SH-SY5Y (cell line): ENCODE measurements around the gene ALOX5.

Experiments used
- GATA2 ChIP-seq: IDR thresholded peaks from 2 replicates; pipeline ENCODE4 v1.6.1; 2011; ENCODE audit warnings: mild to moderate bottlenecking, low read depth, low read length
- GATA3 ChIP-seq: IDR thresholded peaks from 2 replicates; pipeline ENCODE4 v1.6.1; 2011; ENCODE audit warnings: low read depth, mild to moderate bottlenecking, low read length, moderate library complexity

ALOX5 gene

DNA sequence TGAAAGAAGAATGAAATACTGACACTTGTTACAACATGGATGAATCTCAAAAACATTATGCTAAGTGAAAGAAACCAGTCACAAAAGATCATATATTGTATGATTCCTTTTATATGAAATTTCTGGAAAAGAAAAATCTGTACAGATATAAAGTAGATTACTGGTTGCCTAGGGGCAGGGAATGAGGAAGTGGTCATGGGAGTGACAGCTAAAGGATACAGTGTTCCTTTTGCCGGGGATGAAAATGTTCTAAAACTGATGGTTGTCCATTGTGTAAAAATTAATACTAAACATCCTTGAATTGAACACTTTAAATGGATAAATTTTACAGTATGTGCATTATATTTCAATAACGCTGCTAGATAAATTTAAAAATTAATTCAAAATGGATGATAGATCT lies 25.1 kb downstream of the ALOX5 start:
- TF ChIP-seq GATA3 (no peak), GATA2 (no peak)

DNA sequence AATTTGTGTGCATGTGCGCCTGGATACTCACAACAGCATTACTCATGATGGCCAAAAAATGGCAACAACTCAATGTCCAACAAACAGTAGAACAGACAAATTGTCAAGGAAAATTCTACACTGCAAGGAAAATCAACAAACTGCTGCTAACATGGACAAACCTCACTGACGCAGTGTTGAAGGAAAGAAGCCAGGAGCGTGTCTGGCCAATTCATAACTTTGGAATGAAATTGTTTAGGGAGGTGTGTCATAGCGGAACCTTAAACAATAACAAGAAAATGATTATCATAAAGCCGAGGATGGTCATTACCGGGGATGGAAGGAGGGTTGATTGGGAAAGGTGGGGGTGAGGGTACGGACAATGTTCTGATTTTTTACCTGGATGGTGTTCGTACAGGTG lies 29.1 kb downstream of the ALOX5 start:
- no peak for TF ChIP-seq GATA2
- no peak for TF ChIP-seq GATA3

- no peak for TF ChIP-seq GATA3
- TF ChIP-seq GATA2: no peak
These were observed 30.2 kb downstream of the ALOX5 start for GRCh38 chr10:45404087-45404769.

DNA sequence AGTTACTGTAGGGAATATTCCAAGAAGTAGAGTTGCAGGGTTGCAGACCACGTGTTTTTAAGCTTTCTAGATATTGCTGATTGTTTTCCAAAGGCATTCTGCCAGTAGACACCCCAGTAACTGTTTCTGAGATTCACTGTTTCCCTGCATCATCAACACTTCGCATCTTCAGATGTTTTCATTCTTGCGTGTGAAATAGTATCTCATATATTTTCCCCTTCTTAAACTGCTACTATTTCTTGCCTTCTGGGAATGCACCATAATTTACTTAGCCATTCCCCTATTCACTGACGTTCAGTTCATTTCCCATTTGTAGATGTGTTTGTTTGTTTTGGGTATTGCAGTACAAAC lies 30.7 kb downstream of the ALOX5 start:
- TF ChIP-seq GATA3: no peak
- no peak for TF ChIP-seq GATA2

- no peak for TF ChIP-seq GATA2
- TF ChIP-seq GATA3: no peak
These were observed 33.5 kb downstream of the ALOX5 start for GRCh38 chr10:45407542-45407941.

- no peak for TF ChIP-seq GATA3
- no peak for TF ChIP-seq GATA2
These were observed 34.7 kb downstream of the ALOX5 start for GRCh38 chr10:45408421-45409319.

DNA sequence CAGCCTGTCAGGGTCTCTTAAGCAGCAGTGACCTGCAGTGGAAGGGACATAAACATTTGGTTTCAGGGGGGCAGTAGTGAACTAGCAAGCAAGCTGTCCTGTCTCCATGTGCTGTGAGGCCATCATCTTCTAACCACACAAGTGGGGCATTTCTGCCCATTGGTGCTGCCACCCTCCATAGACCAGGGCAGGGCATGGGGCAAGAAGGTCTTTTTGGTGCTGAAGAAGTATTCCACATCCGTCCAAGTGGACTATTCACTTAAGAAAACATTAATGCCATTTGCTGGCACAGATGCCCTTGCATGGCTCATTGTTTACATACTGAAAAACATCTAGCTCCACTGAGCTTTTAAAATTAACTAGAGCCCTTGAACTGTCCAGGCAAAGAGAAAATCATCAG lies 35.8 kb downstream of the ALOX5 start:
- no peak for TF ChIP-seq GATA3

DNA sequence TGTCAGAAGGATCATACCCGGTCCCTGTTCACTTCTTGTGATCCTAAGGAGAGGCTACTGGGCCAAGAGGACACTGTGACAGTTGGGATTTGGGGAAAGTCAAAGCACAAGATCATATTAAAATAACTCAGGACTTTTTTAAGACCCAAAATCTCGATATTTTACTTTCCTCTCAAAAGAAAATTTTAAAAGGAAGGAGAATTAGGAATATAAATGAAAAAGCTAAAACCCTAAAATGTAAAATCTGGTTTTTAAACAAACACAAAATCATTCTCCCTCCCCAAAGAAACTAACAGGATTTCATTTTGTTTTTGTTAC lies 36.4 kb downstream of the ALOX5 start:
- no peak for TF ChIP-seq GATA2
- no peak for TF ChIP-seq GATA3

DNA sequence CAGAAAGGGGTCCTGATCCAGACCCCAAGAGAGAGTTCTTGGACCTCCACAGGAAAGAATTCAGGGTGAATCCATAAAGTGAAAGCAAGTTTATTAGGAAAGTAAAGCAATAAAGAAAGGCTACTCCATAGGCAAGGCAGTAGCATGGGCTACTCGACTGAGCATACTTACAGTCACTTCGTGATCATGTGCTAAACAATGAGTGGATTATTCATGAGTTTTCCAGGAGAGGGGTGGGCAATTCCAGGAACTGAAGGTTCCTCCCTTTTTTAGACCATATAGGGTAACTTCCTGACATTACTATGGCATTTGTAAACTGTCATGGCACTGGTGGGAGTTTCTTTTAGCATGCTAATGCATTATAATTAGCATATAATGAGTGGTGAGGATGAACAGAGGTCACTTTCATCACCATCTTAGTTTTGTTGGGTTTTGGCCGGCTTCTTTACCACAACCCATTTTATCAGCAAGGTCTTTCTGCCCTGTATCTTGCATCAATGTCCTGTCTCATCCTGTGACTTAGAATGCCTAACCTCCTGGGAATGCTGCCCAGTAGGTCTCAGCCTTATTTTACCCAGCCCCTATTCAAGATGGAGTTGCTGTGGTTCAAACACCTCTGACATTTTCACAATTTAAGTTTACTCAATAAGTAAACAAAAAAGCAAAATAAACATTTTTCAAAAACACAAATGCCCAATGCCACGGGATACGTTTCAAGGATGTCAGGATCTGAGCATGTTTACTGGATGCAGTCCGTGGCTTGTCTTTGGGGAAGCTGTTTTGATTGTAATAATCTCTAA lies 37.0 kb downstream of the ALOX5 start:
- no peak for TF ChIP-seq GATA2
- TF ChIP-seq GATA3: no peak

DNA sequence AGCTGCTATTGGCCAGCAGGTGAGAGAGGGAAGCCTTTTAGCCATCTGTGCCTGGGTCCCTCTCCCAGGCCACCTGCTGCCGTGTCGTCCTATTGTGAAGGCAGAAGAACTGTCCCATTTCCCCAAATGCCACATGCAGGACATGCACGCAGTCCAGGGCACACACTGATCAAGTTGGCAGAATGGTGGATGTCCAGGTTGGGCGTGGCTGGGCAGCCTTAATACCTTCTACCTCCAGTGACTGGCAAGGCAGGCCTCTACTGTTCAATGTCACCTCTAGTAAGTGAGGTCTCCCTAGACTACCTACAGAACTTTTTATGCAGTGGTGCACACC lies 37.6 kb downstream of the ALOX5 start:
- no peak for TF ChIP-seq GATA3
- TF ChIP-seq GATA2: no peak

DNA sequence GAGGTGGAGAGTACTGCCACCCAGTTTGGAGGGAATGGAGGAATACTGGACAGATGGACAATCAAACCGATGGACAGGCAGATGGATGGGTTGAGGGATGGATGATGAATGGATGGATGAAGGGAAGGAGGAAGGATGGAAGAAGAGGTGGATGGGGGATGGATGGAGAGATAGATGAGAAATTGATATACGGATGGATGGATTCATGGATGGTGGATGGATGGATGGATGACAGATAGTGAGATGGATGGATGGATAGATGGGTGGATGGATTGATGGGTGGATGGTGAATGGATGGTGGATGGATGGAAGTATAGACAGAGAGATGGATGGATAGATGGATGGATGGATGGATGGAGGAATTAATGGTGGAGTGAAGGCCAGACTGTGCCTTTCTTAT lies 42.6 kb downstream of the ALOX5 start:
- TF ChIP-seq GATA3 (no peak), GATA2 (no peak)

- TF ChIP-seq GATA2 (no peak), GATA3 (no peak)
These were observed 43.7 kb downstream of the ALOX5 start for GRCh38 chr10:45417746-45418145.

DNA sequence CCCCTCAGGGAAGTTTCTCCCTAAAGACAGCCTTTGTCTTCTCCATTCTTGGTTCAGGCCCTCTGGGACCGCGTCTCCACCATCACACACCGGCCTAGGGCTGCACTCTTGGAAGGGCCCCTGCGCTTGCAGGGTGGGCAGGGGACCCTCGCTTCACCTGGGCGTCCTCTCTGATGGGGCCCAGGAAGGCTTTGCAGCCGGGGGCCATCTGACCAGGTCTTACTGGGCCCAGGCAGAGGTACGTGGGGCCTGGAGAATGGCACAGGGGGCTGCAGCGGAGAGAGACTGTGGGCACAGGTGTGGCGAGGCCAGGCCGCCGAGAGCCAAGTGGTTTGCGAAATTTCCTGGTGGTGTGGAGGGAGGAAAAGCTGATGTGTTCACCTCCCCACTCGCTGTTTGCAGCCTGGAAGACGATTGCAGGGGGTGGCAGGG lies 44.4 kb downstream of the ALOX5 start:
- no peak for TF ChIP-seq GATA2
- no peak for TF ChIP-seq GATA3

DNA sequence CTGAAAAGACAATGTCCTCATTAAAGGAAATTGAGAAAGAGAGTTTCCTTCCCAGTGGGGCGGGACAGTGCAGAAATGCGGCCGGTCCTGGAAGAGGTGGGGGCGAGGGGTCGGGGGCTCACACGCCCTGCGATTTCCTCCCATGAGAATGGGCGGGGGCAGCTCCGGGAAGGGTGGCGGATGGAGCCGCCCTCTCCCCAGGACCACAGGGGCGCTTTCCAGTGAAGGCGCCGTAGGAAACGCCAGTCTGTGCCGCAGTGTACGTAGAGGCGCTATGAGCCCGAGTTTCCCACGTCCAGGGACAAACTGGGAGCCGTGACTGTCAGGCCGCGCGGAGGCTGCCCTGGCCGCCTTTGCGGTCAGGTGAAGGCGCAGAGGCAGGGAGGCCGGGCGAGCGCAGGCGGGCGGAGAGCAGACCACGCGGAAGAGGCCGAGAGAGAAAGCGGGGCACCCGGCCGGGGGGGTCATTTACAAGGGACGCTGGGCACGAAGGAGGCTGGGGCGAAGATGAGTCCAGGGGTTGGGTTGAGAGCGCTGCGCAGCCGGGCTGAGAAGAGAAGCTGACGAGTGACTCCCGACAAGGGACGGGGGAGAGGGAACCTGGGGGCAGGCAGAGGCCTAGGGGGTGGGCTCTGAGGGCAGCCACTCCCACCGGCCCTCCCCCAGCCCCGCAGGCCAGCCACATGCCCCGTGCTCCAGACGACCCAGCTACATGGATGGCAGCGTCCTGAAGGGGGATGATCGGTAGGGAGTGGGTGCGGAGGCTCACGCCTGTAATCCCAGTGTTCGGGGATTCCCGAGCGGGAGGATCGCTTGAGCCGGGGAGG lies 45.0 kb downstream of the ALOX5 start:
- no peak for TF ChIP-seq GATA3
- no peak for TF ChIP-seq GATA2

- TF ChIP-seq GATA2 (no peak), GATA3 (no peak)
These were observed 45.6 kb downstream of the ALOX5 start for GRCh38 chr10:45419676-45420025.
